HL-60/S4 (cell line): ENCODE data around the gene MIPOL1.

ENCODE experiments used
- in situ Hi-C: fragments of 300-500 bp; cut with MboI; formaldehyde crosslinking; loops from 2 replicates; pipeline ENCODE4 v1.14.3; 2022; ENCODE audit warnings: low sequenced_read_pairs

MIPOL1 gene

GRCh38 chr14:37593511-37594237, 395.9 kb downstream of the MIPOL1 start:
- in situ Hi-C loops, result no loop called here

- in situ Hi-C loops, result no loop called here
Measured at GRCh38 chr14:37594238-37594970, 396.7 kb downstream of the MIPOL1 start.

DNA sequence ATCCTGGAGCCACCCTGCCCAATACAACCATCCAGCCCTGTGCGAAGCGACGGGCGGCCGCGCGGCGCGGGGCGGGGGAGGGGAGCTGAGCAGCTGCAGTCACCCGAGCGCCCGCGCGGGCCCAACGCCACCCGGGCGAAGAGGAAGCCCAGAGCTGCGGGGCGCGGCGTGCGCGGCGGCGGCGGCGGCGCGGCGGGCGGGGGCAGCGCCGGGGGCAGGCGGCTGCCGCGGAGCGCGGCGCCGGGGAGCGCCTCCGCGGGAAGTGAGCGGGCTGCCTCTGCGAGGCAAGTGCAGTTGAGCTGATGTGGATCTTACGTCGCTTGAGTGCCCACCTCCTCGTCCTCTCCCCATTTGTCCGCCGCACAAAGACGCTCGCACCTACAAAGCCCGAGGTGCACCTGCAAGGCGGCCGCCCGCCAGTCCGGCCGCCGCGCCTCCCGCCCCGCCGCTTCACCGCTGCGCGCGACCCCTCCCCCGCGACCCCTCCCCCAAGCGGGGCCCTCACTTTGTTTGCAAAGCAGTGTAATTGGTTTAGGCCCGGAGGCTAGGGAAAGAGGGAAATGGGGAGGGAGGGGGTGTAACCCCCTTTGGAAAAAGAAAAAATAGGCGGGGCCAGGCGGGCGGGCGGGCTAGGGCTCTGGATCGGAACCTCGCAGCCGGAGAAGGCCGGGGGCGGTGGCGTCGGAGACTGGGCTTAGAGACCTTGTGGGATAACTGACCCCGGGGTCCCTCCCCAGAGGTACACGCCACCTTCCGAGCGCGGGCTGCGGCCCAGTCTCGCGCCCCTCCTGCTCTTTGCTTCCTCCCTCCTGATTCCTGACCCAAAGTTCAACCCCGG, 397.5 kb downstream of the MIPOL1 start, which contains the start of the genes FOXA1 and TTC6:
Gene FOXA1, minus strand, starts transcription at position 279 of the 838 bp plus-strand sequence. Its CDS starts 277 bp downstream, at position 2.
Gene TTC6, plus strand, starts transcription at position 659 of the 838 bp plus-strand sequence. CDS start 26,436 bp downstream, outside the sequence.
- in situ Hi-C loops, result no loop called here

- in situ Hi-C loops, result no loop called here
Measured at GRCh38 chr14:37595809-37596621, 398.3 kb downstream of the MIPOL1 start.

GRCh38 chr14:37596790-37597472, 399.2 kb downstream of the MIPOL1 start:
- in situ Hi-C loops, result no loop called here

- in situ Hi-C loops, result no loop called here
Measured at GRCh38 chr14:37597538-37597913, 399.8 kb downstream of the MIPOL1 start.

DNA sequence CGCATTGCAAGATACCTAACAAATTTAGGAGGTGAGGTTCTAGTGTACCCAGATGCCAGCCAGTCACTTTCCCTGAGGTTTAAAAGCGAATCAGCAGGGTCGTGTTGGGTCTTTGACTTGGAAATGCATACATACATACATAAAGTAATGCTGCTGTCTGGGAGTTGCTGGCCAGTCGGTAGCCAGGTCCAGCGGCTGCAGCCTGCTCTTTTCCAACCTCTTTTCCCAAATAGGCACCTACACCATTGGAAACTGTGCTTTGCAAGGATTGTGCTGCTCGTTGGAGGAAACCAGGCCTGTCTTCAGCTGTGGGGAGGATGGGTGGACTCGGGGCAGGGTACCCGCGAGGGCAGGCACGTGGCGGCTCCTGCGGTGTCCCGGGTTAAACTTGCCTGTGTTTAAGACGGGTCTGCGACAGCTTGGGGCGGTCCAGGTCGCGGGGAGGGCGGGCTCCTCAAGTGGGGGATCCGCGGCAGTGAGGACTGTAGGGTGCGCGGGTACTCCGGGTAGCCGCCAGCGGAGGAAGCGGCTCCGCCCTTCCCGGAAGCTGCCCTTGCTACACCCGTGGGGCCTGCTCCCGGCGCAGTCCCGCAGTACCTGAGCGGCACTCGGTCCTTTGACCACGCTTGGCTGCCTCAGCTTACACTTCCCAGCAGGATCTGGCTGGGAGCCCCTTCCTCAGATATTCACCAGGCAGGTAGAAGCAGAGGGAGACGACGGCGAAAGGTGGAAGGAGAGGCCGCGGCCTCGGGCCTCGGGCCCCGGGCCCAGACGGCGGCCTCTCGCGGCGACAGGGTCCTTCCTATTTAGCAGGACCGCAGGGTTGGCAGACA, 400.4 kb downstream of the MIPOL1 start:
- in situ Hi-C loops, result no loop called here

DNA sequence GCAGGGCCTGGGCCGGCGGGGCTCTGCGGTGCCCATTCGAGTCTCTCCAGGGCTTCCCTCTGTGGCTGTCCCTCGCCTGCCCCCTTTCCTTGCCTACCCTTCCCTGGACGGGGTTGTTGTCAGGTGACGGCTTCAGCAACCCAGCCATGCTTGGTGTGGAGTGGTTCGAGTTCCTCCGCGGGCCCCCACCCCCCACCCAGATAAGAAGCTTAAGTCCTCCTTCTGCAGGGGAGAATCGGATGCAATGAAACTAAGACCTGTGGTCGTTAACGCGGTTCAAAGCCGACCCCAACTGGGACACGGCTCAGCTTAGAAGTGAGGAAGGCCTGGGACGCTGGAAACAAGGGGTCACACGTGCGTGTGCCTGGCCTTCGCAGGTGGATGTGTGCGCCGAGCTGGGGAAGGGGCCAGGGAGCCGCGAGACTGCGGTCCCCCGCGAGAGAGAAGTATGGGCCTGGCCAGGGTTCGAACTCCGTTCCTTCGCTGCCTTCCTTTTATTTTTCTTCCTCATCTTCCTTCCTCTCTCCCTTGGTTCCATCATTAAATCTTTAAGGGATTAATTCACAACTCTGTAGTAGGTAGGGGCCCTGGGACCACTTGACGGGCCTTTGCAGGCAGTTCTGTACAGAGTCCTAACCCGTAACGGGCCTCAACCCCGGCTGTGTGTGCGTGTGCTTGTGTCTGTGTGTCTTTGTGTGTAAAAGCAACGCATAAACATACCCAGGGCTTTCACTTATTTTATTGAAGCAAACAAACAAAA, 401.2 kb downstream of the MIPOL1 start:
- in situ Hi-C loops, result no loop called here

GRCh38 chr14:37599507-37600368, 402.0 kb downstream of the MIPOL1 start:
- in situ Hi-C loops, result no loop called here

DNA sequence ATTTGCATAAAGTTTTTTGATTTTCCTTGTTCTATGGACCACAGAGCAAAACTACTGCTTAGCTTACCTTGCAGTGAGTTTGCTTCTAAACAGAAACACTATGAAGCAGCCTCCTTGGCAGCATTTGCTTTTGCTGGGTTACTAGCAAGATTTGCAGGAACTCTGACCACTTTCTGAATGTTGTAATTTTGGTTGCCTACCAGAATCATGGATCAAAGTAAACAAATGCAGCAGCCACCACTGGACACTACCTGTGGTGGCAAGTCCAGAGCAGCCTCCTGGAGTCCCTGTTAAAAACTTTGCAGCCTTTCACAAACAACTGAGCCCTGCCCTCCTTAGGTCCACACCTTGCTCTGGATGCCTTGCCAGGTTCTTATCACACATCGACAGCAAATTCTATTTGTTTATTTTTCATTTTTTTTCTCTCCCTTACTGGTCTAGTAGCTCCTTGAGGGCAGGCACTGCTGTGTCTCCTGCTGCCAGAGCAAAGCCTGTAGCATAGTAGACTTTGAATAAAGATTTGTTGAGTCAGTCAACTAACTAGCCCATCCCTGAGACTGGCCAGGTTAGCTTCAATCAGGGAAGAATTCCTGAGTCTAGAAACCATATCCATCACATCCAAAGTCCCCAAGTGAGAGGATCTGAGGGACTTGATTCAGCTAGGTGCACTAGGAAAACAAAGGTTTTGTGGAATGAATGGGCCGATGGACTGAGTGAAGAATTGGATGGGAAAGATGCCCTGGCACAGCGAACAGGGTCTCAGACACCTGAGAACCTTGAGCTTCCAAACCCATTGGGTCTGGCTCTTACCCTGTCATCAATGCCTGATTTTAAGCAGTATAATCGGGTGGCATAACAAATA, 403.4 kb downstream of the MIPOL1 start:
- in situ Hi-C loops, result no loop called here

DNA sequence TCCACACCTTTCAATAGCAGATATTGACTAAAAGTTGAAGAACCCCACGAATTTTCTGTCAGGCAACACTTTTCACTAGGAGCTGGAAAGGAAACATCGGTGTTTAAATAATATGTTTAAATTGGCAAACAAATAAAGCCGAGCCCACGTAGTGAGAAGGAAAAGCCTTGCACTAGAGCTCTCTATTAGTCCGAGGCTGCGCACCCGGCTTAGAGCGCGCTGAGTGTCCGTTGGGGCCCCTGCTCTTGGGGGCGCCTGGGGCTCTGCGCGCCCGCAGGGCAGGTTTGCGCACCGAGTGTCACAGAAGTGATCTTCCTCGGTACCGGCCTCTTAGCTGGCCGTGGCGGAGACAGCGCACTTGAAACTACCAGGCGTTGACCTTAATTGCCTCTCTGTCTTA, 404.1 kb downstream of the MIPOL1 start:
- in situ Hi-C loops, result no loop called here
